GM21619 (cell line): ENCODE measurements around the gene C19orf67.
"Not testable (repeated sequence)": the region's sequence is repeated elsewhere in the genome, so short reads cannot be mapped to it uniquely, and the experiment has no call there.

Experiments
- ATAC-seq: cut with Tn5 transposase; IDR thresholded peaks from one replicate; pipeline ENCODE4 v1.9.1; 2021; ENCODE audit not compliant: unreplicated experiment

The C19orf67 gene

GRCh38 chr19:14058182-14059092 is 27.1 kb downstream of the C19orf67 start:
- ATAC-seq = no peak

DNA sequence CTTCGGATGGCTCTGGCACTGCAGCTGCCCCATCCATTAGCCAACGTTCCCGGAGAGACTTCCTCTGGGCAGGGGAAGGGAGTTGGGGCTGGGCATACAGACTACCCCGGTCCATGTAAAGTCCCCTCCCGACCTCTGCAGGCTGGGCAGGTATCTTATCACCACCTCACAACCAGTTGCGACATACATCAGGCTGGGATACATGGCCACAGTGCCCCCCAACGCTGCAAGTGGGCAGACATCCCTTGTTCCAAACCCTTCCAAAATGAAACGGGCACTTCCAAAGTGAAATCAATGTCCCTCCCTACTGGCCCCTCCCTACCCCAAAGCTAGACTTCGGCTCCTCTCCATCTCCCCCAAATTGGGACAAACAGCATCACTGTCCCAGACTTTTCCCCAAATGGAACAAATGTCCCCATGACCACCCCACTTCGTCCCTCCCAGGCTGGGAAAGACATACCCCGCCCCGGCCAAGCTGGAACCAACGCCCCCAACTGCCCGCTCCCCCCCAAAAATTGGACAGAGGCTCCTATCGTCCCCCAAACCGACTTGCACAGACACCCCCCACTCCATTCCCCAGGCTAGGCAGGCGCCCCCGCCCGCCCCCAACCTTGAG is 28.7 kb downstream of the C19orf67 start:
- ATAC-seq = no peak

DNA sequence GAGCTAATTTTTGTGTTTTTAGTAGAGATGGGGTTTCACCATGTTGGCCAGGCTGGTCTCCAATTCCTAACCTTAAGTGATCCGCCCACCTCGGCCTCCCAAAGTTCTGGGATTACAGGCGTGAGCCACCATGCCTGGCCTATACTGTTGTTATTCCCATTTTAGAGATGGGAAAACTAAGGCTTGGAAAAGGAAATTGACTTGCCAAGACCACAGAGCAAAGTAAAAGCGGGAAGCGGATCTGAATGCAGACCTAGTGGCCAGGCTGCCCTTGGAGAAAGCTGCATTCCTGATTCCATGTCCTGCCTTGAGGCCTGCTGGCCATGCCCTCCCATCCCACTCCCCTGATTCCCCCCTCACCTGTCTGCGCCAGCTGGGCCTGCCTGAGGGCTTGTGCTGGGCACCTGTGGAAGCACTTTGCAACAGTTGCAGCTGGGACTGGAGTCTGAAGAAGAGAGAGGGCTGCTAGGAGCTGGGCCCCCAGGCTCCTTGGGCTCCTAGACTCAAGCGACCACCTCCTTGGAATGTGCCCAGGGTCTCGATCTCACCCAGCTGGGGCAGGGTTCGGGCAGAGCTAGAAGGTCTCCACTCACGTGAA is 29.4 kb downstream of the C19orf67 start:
- ATAC-seq = no peak

GRCh38 chr19:14055396-14055795 is 30.2 kb downstream of the C19orf67 start:
- no peak for ATAC-seq

DNA sequence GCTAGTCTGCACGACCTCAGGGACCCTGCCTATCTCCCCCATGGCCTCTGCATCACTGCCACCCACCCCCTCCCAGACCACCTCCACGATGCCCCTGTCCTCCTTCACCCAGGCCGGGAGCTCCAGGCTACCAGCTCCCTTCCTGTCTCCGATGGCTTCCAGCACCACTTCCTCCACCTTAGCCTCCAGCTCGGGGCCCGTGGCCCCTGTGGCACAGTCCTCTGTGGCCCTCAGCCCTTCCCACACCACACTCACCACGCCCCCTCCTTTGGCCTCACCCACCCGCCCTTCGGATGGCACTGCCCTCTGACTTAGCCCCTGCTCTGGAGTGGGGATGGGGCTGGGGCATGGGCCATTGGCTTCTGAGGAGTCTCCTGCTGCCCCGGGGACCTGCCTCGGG is 30.9 kb downstream of the C19orf67 start:
- no peak for ATAC-seq

- no peak for ATAC-seq
Measured at GRCh38 chr19:14054099-14054498, 31.5 kb downstream of the C19orf67 start.

DNA sequence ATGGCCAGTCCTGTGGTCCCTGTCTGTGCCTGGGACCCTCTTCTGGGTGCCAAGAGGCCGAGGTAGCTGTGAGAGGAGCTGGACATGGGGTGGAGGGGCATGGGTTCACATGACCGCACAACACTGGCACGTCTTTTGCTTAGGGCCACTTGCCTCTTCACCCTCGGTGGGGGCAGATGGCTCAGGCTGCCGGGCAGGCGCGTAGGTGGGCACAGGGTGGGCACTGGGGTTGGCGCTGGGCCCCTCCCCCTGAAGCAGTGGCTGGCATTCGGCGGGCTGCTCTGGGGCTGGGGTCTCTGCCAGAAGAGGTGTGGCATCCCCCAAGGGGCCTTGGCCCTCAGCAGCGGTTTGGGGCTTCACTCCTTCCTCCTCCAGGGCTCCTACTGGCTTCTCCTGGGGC is 32.1 kb downstream of the C19orf67 start:
- ATAC-seq = no peak

DNA sequence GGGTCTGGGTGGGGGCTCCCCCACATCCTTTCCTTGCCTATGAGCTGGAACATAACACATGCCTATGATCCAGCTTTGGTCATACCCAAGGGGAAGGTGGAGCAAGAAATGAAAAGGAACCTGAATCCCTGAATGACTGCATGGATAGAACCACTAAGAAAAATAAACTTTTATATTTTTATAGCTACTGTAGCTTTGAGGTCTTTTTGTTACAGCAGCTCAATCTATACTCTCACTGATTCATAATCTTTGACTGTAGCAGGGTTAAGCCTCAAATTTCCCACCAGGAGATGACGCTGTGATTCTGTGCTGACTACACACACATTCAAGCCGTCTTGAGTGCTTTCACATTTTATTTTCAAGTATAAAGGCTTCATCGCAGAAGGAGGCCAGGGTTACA is 32.6 kb downstream of the C19orf67 start:
- no peak for ATAC-seq

DNA sequence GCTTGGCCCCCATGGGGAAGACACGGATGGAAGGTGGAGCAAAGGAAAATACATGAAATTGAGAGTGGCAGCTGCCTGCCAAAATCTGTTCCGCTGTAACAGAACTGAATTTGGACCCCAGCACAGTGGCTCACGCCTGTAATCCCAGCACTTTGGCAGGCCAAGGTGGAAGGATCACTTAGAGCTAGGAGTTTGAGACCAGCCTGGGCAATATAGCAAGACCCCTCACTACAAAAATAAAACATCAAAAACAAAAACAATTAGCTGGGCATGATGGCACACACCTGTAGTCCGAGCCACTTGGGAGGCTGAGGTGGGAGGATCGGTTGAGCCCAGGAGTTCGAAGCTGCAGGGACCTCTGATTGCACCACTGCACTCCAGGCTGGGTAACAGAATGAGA is 33.1 kb downstream of the C19orf67 start:
- ATAC-seq = no peak

GRCh38 chr19:14051980-14052379 is 33.6 kb downstream of the C19orf67 start:
- ATAC-seq = no peak

DNA sequence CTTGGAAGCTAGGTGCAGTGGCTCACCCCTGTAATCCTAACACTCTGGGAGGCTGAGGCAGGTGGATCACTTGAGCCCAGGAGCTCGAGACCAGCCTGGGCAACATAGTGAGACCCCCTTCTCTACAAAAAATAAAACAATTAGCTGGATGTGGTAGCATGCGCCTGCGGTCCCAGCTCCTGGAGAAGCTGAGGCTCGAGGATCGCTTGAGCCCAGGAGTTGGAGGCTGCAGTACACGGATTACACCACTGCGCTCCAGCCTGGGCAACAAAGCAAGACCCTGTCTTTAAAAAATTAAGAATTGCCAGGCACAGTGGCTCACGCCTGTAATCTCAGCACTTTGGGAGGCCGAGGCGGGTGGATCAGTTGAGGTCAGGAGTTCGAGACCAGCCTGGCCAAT is 34.6 kb downstream of the C19orf67 start:
- not testable (repeated sequence) for ATAC-seq

DNA sequence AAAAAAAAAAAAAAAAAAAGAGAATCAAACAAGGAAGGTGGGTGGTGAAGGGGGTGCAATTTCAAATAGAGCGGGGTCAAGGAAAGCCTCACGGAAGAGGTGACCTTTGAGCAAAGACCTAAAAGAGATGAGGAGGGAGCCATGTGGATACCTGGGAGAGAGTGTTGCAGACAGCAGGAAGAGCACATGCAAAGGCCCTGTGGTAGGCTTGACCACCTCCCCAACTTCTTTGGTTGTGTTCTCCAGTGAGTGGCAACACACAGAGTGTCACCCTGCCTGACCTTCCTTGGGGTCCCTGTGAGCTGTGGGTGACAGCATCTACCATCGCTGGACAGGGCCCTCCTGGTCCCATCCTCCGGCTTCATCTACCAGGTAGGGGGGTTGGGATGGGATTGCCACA is 35.1 kb downstream of the C19orf67 start:
- no peak for ATAC-seq

GRCh38 chr19:14048443-14049153 is 37.0 kb downstream of the C19orf67 start:
- ATAC-seq = no peak

DNA sequence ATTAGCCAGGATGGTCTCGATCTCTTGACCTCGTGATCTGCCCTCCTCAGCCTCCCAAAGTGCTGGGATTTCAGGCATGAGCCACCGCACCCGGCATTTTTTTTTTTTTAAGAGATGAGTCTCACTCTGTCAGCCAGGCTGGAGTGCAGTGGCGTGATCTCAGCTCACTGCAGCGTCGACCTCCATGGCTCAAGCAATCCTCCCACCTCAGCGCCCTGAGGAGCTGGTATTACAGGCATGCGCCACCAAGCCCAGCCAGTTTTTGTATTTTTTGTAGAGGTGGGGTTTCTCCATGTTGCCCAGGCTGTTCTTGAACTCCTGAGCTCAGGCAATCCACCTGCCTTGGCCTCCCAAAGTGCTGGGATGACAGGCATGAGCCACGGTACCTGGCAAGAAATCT is 37.7 kb downstream of the C19orf67 start:
- not testable (repeated sequence) for ATAC-seq

DNA sequence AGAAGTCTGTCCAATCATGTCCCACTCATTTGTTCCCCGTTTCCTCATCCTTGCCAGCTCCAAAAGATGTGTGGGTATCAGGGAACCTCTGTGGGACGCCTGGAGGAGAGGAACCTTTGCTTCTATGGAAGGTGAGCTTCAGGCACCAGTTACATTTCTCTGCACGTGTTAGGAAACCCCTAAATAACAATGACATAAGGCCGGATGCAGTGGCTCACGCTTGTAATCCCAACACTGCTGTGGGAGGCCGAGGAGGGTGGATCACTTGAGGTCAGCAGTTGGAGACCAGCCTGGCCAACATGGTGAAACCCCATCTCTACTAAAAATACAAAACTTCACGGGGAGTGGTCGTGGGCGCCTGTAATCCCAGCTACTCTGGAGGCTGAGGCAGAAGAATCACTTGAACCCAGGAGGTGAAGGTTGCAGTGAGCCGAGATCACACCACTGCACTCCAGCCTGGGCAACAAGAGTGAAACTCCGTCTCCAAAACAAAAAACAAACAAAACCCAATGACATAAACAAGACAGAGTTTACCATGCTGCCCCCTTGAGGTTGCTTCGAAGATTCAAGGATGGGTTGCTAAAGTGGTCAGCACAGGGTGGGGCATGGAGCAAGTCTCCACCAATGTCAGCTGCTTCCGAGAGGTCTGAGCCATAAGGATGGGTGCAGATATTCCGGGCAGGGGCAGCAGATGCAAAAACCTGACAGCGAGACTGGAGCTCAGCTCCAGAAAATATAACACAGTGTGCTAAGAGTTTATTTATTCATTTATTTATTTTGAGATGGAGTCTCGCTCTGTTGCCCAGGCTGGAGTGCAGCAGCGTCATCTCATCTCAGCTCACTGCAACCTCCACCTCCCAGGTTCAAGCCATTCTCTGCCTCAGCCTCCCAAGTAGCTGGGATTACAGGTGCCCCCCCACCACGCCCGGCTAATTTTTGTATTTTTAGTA is 42.6 kb downstream of the C19orf67 start:
- not testable (repeated sequence) for ATAC-seq

DNA sequence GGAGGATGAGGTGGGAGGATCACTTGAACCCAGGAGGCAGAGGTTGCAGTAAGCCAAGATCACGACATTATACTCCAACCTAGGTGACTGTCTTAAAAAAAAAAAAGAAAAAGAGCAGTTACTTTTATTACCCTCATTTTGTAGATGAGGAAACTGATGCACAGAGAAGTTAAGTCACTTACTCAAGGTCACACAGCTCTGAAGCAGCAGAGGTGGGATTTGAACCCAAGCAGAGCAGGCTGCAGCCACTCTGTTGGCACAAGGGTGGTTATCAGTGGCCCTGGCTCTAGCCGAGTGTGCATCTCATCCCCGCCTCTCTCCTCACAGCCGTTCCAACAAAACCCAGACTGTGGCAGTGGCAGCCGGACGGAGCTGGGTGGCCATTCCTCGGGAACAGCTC is 46.4 kb downstream of the C19orf67 start:
- no peak for ATAC-seq

GRCh38 chr19:14035706-14036105 is 49.9 kb downstream of the C19orf67 start:
- ATAC-seq = no peak

GRCh38 chr19:14035159-14035558 is 50.4 kb downstream of the C19orf67 start:
- not testable (repeated sequence) for ATAC-seq

GRCh38 chr19:14033946-14034345 is 51.6 kb downstream of the C19orf67 start:
- ATAC-seq = no peak
